ENCODE results near the gene PBX3. TPM values are rescaled to one million over a fixed set of nuclear protein-coding genes. Genes with fewer than 3 reads are reported as not detected.
A peak's percentile ranks its signal among the peaks of the same experiment; 100 is the strongest.

The PBX3 gene
- total RNA-seq, 1 experiment from 2014 or later: 9.6 TPM

DNA sequence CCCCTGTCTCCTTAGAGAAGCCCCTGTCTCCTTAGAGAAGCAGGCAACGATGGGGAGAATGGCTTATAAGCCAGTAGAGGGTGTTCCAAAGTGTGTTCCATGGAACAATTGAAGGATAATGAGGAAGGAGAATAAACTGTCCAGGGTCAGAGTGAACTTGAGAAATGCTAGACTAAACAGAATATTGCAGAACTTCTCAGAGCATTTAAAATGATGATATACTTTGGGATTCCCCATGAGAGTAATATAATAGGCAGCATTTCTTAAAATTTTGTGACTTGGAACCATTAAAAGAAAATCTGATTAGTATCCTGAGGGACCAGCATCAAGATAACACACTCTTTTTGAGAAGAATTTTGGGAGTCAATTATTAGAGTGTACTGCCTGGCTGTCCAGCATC is 116.8 kb downstream of the PBX3 start:
- no peak for DNase-seq (ENCODE audit: low spot score)

DNA sequence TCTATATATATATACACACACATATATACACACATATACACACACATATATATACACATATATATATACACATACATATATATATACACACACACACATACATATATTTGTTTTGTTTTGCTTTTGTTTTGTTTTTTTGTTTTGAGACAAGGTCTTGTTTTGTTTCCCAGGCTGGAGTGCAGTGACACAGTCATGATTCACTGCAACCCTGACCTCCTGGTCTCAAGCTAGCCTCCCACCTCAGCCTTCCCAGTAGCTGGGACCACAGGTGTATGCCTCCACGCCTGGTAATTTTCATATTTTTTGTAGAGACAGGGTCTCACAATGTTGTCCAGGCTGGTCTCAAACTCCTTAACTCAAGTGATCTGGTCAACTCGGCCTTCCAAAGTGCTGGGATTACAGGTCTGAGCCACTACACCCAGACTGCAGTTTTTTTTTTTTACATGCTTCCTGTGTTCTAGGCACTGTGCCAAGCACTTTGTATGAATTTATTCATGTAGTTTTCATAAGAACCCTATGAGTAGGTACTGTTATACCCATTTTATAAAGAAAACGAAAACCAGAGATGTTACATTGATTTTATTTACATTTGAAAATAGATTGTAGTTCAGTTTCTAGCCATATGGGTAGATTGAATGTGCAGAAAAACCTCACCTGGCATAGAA is 120.7 kb downstream of the PBX3 start:
- no peak for DNase-seq (ENCODE audit: low spot score)

DNA sequence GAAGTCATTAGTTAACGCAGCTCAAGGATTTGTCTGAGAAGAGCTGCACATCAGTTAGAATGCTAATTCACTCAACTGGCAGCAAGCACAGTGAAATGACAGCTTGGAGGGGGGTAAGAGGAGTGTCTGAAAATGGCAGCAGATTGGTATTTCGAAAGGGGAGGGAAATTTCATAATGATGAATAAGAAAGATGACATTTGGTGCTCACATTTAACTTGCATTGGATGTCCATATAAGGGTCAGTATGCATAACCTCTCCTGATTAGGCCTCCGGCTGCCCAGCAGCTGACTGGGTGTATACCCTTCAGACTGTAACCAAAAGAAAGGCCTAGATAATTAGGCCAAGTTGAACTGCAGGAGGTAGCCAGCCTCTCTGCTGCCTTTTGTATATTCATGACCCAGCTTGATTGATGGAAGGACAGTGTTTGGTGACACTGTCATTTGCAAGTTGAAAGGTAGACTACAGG is 131.0 kb downstream of the PBX3 start:
- no peak for DNase-seq (ENCODE audit: low spot score)

DNA sequence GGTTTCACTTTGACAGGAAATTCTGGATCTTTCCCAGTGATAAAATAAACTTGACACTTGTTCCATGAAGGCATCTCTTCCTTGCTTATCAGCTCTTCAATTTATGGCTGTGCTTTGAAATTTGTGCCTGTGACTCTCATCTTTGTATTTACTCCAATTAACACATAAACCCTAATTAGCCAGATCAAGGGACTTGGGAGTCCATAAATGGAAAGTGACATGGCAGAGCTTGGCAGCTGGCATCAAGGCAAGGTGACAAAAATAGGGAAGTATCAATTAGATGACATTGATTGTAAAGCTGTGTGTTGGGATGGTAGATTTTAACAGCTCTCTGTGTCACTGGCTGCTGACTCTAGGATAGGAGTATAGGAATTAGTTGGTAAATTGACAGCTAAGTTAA is 133.9 kb downstream of the PBX3 start:
- no peak for DNase-seq (ENCODE audit: low spot score)

DNA sequence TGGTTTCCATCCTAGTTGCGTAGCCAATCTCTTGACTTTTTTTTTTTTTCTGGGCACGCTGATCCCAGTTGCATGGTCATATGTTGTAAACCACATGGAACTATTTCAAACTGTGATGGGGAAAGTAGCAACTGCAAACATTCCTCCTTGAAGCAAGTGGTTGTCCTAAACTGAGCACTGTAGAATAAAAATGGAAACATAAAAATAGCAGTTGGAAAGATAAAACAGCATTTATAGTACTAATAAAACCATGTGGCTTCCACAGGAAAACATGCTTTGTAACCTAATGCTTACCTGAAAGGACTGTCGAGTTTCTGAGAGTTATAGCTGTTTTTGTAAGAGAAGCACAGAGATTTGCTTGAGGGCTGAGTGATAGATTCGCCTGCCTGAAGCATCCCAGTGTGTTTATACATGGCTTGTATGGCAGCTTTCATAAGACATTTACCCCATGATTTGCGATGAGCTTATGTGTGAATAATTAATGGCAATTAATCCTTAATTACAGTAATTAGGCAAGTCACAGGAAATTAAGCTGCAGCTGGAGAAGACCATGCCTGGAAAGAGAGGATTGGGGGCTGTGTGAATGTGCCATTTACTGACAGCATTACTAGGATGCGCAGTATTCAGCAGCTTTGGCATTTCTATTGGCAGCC is 136.5 kb downstream of the PBX3 start:
- DNase-seq (ENCODE audit: low spot score): no peak

DNA sequence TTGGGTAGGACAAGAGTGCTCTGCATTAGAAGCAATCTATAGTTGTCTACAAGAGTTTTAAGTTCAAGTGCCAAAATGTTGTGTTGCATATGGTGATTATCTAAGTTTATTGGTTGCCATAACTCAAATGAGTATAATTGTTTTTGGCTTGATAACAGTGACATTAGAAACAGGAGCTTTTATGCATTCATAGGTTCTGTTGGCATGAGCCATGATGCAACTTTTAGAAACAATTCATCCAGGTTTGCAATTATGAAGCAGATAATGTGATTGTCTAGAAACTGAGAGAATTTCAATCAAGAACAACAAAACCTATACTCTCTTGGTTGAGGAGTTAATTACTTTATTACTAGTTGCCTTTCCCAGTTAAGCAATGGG is 137.0 kb downstream of the PBX3 start:
- DNase-seq (ENCODE audit: low spot score): no peak

DNA sequence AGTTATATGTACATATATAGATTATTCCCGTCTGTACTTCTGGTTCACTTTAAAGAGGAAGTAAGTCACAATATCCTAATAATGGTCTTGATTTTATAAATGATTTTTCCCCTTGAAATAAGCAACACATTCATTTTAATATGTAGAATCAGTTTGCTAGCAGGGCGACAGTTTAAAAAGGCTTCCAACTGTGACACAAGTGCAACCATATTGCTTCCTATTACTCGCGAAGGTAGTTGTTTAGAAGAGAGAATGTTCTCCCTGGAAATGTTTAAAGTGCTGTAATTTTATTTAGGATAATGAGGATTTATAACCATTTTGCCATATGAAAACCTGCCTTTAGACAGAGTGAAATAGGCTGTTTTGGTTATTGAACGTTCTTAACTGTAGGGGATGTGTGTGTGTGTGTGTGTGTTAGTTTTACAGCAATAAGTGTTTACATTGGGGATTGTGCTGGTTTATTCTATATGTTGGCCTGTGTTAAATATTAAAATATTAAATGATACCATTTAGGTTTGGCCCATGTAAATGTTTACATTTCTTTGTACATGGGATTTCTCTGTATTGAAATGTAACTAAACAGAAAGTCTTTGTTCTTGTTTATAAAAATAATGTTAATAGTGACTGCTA is 138.3 kb downstream of the PBX3 start:
- DNase-seq (ENCODE audit: low spot score): no peak

DNA sequence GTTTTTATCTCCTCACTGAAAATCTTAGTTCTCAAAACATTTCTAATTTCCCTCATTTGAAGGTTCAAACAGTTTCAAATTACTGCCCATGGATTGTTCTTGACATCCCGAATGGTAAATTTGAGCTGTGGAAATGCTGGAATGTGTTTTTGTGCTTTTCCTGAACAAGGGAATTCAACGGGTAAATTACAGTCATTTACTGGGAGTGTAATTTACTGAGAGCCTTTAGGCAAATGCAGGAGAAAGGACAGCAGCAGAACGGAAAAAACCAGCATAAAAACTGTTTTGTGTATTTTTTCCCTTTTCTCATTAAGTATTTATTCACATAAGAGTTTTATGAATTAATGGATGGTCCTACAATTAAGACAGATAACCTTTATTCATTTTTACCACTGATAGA is 139.2 kb downstream of the PBX3 start:
- no peak for DNase-seq (ENCODE audit: low spot score)

DNA sequence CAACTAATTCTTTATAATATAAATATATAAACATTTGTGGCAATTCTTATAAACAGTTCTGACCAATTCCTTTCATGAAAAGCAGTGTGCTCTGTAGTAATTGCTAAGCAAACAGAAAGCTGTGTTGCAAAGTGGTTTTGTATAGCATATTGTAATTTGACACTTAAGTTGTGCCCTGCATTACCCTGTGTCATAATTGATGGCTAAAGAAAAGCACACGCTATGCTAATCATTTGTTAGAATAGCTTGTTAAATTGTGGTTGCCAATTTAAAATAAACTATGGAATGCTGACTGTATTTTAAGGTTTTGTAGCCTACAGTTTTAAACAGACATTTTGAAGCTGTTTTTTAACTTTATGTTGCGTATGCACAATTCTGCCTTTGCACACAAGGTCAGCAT is 140.0 kb downstream of the PBX3 start:
- DNase-seq (ENCODE audit: low spot score): peak; percentile 79

DNA sequence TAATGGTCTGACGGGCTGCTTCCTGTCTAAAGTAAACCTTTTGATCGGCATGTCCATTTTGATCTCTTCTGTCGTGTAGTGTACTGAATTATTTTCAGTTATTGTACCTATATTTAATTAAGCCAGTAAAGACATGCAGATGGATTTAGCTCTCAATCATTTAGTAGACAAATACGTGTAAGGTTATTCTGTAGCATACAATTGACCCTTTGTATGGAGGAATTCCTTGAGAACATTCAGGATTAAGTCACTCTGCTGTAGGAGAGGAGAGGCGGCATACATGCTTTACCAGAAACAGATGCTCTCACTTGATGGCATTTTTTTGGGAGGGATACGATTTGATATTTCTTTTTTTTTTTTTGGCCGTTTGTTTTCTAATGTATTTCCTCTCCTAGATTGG is 141.0 kb downstream of the PBX3 start:
- no peak for DNase-seq (ENCODE audit: low spot score)

DNA sequence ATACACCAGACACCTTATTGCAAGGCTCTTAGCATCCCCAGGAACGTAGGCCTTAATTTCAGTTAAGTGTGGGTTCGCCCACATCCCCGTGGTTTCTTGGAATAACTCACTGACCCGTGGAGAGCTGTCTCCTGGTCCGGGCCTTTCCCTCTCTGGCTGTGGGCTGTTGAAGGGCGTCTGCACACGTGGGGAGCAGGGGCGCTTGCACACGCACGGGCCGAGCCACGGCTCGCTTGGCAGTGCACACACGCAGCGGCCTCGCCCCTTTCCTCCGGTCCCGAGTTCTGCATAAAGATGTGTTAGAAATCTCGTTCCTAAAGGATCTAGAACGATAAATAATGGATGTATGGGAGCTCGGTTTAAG is 141.9 kb downstream of the PBX3 start:
- DNase-seq (ENCODE audit: low spot score): no peak

DNA sequence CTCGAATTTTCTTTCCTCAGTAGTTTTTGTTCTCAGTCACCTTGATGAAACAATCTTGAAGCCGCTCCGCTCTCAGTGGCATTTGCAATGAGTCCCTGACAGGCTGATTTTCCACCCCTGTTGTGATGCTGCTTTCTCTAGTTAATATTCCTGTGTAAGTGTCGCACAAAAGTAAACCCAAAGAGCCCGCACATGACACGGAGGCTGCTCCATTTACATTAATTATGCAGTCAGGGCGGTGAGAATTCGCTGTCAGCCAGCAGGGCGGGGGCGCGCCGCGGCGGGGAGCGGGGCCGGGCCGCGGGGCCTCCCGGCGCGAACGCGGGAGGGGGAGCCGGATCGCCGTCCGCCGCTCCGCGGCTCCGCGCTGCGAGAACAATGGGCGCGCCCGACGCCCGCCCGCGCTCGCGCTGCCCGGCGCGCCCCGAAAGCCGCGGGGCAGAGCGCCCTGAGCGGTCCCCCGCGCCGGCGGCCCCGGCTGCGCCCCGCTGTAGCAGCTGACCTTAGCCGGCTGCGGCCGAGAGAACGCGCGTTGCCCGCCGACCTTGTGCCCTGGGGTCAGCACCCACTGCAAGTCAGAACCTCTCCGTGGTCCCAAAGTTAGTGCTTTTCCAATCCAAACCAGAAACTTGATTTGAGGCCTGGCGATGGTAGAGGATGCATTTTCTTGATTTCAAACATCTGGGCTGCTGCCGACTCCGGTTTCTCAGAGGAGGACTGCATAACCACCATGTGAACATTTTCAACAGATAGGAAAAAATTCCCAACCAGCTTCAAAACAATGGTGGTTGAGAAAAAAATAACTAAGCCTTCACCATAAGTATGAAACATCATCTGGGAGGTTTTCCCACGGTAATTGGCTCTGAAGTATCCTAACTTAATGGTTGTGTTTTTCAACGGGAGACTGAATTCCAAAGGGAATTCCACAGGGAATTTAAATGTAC is 142.6 kb downstream of the PBX3 start:
- no peak for DNase-seq (ENCODE audit: low spot score)

DNA sequence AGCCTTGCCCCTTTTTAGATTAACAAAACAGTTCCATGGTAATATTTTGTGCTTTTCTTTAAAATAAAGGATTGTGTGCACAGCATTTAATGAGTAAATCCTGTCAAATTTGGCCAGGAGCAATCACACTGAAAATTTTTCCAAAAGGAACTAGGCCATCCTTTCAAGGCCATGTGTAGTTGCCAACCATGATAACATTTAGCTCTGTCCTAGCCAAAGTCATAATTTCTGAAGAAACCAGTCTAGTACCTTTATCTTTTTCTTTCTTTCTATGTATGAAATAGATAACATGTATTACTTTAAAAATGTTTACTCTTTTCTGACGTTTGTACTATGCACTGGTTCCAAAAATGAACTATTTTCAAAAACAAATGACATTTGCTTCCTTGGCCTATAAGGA is 143.7 kb downstream of the PBX3 start:
- no peak for DNase-seq (ENCODE audit: low spot score)

DNA sequence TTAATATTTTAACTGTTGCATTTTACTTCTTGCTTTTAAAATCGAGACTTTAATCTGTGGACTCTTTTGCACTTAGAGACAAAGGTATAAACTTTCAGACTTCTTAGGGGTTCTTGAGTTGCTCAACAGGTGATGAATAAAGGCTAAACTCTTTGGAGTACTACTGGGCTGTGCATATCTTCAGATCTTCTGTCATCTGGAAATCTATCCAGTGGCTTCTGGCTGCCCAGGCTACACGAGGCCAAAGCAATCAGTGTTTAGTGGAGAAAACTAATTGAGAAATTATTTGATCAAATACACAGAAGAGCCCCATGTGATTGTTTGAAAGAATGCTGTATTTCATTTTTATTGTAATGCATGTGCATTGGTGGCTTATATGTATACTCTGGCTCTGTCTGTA is 146.1 kb downstream of the PBX3 start:
- DNase-seq (ENCODE audit: low spot score): no peak

DNA sequence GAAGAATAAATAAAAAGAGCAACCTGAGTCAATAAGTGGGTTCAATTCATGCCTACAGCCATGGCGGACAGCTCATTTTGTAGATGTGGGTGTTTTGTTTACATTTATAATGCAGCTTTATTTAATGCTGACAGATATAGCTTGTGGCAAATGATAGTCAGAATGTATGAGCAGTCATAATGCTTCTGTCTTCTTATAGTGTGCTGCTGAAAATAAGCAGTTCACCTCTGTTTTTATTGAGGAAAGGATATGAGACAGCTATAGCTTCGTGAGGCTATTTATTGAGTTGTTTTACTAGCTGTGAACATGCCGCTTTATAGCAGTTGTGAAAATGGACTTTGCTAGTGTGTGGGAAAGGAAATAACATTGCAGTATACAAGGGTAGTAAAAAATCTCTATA is 147.4 kb downstream of the PBX3 start:
- no peak for DNase-seq (ENCODE audit: low spot score)

DNA sequence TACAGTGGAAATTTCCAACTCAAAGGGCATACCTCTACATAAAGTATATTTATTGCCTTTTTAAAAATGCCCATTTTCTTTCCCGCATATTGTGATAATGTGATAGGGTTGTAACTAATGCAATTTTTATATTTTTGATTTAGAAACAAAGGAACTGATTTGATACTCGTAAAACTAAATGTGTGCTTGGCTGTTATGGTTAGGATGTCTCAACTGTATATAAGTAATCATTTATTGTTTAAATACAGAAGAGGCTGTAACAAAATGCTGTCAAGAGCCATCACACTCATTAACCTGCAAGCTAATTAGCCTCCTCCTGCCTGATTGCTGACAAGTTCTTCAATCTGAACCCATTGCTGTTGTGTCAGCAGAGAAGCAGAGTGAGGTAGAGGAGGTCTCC is 149.2 kb downstream of the PBX3 start:
- DNase-seq (ENCODE audit: low spot score): no peak

DNA sequence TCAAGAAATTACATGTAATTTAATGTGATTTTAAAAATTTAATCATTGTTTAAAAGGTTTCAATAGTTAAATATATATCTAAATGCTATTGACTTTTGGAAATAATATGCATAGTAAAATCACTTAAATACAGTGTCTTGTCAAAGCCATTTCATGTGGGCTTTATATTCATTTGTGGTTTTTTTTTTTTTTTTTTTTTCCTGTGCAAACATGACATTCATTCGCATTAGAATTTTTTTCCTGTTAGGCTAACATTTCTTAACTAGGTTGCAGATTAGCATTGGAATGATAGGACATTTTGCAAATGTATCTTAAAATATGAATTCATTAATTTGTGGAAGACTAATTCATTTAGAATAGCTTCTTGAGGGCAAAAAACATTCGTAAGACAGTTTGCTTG is 149.8 kb downstream of the PBX3 start:
- DNase-seq (ENCODE audit: low spot score): no peak

DNA sequence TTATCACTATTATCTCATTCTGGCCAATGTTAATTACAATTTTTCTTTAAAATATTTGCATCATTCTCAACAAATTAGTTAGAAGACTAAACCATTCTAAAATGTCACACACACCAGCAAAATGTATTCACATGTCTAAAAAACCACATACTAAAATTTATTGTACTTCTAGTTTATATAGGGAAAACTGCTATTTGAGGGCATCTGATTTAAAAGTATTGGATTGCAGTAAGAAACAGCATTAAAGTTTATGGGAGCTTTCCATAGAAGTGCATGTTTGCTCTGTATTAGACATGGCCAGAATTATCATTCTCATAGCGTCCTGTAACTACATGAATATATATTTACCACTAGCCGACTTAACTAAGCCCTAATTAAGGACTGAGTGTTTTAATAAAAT is 150.3 kb downstream of the PBX3 start:
- no peak for DNase-seq (ENCODE audit: low spot score)

DNA sequence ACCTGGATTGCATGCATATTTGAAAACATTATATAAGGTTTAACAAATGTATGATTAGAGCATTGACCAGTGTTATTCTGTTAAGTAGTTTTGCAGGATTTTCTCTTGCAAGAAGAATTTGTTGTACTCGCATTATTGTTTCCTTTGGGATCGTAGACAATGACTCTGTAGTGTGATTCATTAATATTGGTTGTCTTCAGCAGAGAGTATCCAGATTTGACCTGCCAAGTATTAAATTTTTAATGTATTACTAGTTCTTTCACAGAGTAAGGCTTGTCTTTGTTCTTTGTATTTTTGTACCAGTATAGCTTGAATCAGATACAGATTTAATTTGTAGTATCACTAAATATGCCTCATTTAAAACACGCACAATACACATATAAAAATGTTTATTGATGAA is 155.0 kb downstream of the PBX3 start:
- DNase-seq (ENCODE audit: low spot score): no peak

DNA sequence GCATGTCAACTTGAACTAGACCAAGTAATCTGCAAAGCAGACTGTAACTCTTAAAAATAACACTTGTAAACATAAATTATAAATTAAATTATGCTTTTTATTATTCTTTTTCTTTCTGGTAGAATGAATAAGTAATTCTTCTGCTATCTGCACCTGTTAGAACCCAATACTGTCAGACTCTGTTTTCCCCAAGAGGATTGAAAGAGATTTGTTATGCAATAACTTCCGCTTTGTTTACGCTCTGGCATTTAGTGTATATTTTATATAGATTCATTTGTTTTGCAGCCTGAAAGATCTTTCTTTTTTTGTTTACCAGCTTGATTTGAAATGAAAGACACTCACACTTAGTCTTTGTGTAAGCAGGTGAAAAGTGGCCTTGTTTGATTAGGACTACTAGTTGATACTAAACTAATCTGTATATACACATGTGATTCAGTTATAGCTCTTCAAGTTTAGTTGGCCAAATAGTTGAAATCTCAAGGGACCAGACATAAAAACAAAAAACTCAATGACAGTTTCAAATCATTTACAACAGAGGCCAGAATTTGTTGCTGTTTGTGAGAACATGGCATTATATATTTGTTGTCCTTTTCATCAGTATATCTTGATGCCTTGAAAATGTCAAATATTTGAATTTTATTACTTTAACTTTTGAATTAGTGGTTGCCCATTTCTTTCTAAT is 155.8 kb downstream of the PBX3 start:
- no peak for DNase-seq (ENCODE audit: low spot score)

DNA sequence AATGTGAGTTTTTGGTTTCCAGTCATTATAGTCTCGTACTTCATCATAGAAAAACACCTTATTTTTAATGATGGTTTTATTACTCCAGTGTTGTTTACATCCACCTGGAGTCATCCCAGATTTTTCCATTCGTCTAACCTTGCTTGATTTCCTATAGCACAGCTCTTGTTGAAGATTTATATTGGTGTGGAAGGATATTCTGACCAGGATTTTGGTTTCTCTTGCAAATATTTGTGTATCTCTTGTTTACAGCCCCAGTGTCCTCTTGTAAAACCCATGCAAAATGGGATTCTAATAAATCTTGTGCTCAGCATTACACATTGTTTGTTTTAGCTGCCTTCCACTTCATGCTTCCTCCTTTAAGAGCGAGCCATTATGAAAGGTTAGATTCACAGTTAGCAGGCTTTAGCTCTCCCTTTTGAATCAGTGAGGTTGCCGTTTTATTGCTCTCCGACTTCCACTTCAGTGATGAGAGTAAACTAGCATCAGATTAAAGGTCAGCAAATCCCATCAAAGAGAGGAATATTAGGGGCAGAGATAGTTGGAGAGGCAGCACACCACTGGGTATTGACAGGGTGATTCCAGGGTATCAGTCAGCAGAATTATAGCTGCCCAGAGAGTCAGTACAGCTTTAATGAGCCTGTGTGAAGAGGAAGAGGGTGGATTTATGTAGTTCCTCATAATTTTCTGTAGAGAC is 157.1 kb downstream of the PBX3 start:
- DNase-seq (ENCODE audit: low spot score): no peak
